Tibial nerve (tissue), 4 donors: Measurements from ENCODE around the gene CLDN34. TPM values are rescaled to one million over a fixed set of nuclear protein-coding genes. Genes with fewer than 3 reads are reported as not detected.

Experiments
- DNase-seq, 2 donors: peaks; one replicate each; pipeline ENCODE4 v3.0.0-alpha.2; 2019; ENCODE audit warnings: low spot score in 2 of 2
- H3K27ac ChIP-seq, 4 donors: fragments of 200-600 bp; sonication (generic) in 3 of 4; one replicate each; pipeline ENCODE4 v1.5.1; 2017 to 2019; ENCODE audit warnings: mild to moderate bottlenecking in 1 of 4
- H3K27me3 ChIP-seq, 2 donors: fragments of 200-600 bp; sonication (generic) in 1 of 2; one replicate each; pipeline versions ENCODE4 v1.5.1 to v1.6.0; 2017 to 2019
- H3K36me3 ChIP-seq, 3 donors: fragments of 200-600 bp; sonication (generic); one replicate each; pipeline ENCODE4 v1.5.1; 2018 to 2019
- H3K4me1 ChIP-seq, 4 donors: fragments of 200-600 bp; sonication (generic) in 3 of 4; one replicate each; pipeline ENCODE4 v1.5.1; 2017 to 2019
- H3K4me3 ChIP-seq, 4 donors: fragments of 200-600 bp; sonication (generic) in 3 of 4; one replicate each; pipeline ENCODE4 v1.5.1; 2017 to 2019; ENCODE audit warnings: mild to moderate bottlenecking in 1 of 4, moderate library complexity in 1 of 4
- H3K9me3 ChIP-seq, 4 donors: fragments of 200-600 bp; sonication (generic) in 3 of 4; one replicate each; pipeline ENCODE4 v1.5.1; 2017 to 2019
- EP300 ChIP-seq, 2 donors: sonication (generic); formaldehyde crosslinking; IDR thresholded peaks; one replicate each; pipeline ENCODE4 v1.6.1; 2017; ENCODE audit warnings: antibody characterized with exemption in 2 of 2, mild to moderate bottlenecking in 1 of 2
- POLR2A ChIP-seq, 2 donors: fragments of 450-650 bp; IDR thresholded peaks; one replicate each; pipeline ENCODE4 v1.6.1; 2017; ENCODE audit warnings: antibody characterized with exemption in 2 of 2, mild to moderate bottlenecking in 2 of 2, moderate library complexity in 2 of 2
- WGBS, 2 donors: methylation state at CpG; one replicate each; pipeline ENCODE4 v1.1.5; 2018; 5-methylcytosine and 5-hydroxymethylcytosine counted together
- total RNA-seq, 4 donors: library from RNA; depleted of rRNA; stranded (reverse); fragments of >200 nt; gene quantifications; one replicate each; pipeline ENCODE4 v1.1.0, GENCODE V29; 2016
- TF ChIP-seq, protein P1 (sequence below), 5 experiments: fragments of 200-600 bp in 3 of 5; fragments of 450-650 bp in 2 of 5; sonication (generic) in 3 of 5; IDR thresholded peaks; one replicate each; pipeline ENCODE4 v1.5.1; 2016 to 2019; ENCODE audit warnings: antibody characterized with exemption in 5 of 5, mild to moderate bottlenecking in 3 of 5, moderate library complexity in 2 of 5

The CLDN34 gene, protein sequence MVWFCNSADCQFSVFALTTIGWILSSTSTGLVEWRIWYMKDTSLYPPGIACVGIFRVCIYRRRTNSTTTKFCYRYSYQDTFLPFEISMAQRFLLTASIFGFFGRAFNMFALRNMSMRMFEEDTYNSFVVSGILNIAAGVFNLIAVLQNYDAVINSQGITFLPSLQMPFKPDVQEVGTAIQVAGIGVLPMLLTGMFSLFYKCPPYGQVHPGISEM
- total RNA-seq: not detected

DNA sequence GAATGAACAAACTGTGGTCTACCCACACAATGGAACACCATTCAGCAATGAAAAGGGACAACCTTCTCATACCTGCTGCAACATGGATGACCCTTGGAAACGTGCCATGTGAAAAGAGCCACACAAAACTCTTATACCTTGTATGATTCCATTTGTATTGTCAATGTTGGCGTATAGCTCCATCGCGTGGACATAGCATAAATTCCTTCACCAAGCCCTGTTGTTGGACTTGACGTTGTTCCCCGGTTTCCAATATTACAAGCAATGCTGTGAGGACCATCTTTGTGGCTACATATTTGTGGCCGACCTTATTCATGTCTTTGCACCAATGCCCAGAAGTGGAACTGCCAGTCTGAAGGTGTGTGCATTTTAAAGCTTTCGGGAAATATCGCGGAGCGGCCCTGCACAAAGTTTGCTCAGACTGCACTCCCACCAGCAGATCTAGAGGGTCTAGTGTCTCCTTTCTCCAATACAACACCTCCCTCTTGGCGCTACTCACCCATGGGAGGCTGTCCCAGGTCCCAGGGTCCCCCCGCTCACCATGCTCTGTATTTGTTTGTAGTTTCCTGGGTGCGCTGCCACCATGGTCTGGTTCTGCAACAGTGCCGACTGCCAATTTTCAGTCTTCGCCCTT, at the start of gene CLDN34:
Gene CLDN34 (plus strand): TSS at position 584 of the 634 bp plus-strand sequence. CDS start 0 bp downstream, at position 584.
- no peaks in the 10 kb centered on the region for H3K9me3 ChIP-seq
- WGBS, 2 donors: 93 to 95% methylated on average over 16 of the region's 16 CpGs
- no peak within 1 kb of the TSS for H3K4me3 ChIP-seq
- no peaks in the 10 kb centered on the region for H3K36me3 ChIP-seq
- DNase-seq: no peak
- no peaks in the 10 kb centered on the region for H3K27me3 ChIP-seq
- no peak for TF ChIP-seq EP300 (IDR thresholded peaks at IDR 0.05)
- no peak for TF ChIP-seq POLR2A (IDR thresholded peaks at IDR 0.05)
- TF ChIP-seq, protein P1, sequence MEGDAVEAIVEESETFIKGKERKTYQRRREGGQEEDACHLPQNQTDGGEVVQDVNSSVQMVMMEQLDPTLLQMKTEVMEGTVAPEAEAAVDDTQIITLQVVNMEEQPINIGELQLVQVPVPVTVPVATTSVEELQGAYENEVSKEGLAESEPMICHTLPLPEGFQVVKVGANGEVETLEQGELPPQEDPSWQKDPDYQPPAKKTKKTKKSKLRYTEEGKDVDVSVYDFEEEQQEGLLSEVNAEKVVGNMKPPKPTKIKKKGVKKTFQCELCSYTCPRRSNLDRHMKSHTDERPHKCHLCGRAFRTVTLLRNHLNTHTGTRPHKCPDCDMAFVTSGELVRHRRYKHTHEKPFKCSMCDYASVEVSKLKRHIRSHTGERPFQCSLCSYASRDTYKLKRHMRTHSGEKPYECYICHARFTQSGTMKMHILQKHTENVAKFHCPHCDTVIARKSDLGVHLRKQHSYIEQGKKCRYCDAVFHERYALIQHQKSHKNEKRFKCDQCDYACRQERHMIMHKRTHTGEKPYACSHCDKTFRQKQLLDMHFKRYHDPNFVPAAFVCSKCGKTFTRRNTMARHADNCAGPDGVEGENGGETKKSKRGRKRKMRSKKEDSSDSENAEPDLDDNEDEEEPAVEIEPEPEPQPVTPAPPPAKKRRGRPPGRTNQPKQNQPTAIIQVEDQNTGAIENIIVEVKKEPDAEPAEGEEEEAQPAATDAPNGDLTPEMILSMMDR (IDR thresholded peaks at IDR 0.05): no peak
- H3K27ac ChIP-seq: no peak within 1 kb of the TSS
- no peaks in the 10 kb centered on the region for H3K4me1 ChIP-seq

DNA sequence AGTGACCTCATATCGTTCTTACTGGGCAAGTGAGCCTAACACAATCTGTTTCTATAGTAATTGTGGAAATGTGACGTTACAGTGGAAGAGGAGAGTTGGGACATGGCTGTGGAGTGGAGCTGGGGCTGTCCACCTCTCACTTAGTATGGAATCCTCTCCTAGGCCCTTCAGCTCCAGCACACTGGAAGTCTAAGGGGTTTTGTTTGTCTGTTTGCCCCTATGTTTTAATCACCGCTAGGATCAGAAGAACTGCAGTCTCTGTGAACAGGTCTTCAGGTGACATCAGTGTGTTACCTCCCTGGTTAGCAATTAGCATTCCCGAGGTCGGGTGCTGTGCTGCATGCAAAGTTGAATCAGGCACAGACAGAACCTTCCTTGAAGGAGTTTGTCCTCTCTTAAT, 49.3 kb upstream of the CLDN34 start:
- Histone ChIP-seq H3K27me3 (no peaks in the 10 kb centered on the region), H3K4me1 (no peaks in the 10 kb centered on the region), H3K4me3 (no peak overlapping the region), H3K27ac (no peak overlapping the region), H3K9me3 (no peaks in the 10 kb centered on the region), H3K36me3 (no peaks in the 10 kb centered on the region)
- DNase-seq: no peak
- TF ChIP-seq EP300 (IDR thresholded peaks at IDR 0.05): no peak
- TF ChIP-seq, protein P1 (IDR thresholded peaks at IDR 0.05): no peak
- no peak for TF ChIP-seq POLR2A (IDR thresholded peaks at IDR 0.05)
- WGBS, 2 donors: 78 to 86% methylated on average over 5 of the region's 5 CpGs

DNA sequence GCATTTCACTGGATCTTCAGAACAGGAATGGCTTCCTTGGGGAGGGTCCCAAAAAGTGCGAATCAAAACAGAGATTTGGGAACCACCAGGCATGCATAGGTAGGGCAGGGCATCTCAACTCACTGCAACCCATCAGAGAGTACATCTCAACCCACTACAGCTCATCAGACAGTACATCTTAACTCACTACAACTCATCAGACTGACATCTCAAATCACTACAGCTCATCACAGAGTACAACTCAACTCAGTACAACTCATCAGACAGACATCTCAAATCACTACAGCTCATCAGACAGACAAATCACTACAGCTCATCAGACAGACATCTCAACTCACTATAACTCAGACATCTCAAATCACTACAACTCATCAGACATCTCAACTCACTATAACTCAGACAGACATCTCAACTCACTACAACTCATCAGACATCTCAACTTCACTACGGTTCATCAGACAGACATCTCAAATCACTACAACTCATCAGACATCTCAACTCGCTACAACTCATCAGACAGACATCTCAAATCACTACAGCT, 47.5 kb upstream of the CLDN34 start:
- no peak for DNase-seq
- H3K9me3 ChIP-seq: no peaks in the 10 kb centered on the region
- no peaks in the 10 kb centered on the region for H3K27me3 ChIP-seq
- no peak overlapping the region for H3K27ac ChIP-seq
- TF ChIP-seq, protein P1 (IDR thresholded peaks at IDR 0.05): no peak
- TF ChIP-seq EP300 (IDR thresholded peaks at IDR 0.05): no peak
- TF ChIP-seq POLR2A (IDR thresholded peaks at IDR 0.05): no peak
- H3K4me3 ChIP-seq: no peak overlapping the region
- WGBS, 2 donors: 81 to 87% methylated on average over 3 of the region's 3 CpGs
- no peaks in the 10 kb centered on the region for H3K36me3 ChIP-seq
- H3K4me1 ChIP-seq: no peaks in the 10 kb centered on the region

DNA sequence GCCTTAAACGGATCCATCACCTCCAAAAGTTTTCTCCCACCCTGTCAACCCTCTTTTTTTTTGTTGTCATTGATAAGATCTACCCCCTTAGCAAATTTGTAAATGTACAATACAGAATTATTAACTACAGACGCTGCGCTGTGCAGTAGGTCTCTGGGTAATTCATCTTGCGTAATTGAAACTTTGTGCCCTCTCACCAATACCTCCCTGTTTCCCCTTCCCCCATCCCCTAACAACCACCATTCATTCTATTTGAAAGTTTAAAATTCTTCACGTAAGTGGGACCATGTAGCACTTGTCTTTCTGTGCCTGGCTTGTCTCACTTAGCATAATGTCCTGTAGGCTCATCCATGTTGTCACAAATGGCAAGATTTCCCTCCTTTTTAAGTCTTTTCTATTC, 45.8 kb upstream of the CLDN34 start:
- no peak overlapping the region for H3K27ac ChIP-seq
- no peak for DNase-seq
- 87 to 94% methylated on average over 5 of the region's 5 CpGs for WGBS, 2 donors
- H3K27me3 ChIP-seq: no peaks in the 10 kb centered on the region
- TF ChIP-seq EP300 (IDR thresholded peaks at IDR 0.05) (no peak), POLR2A (IDR thresholded peaks at IDR 0.05) (no peak)
- TF ChIP-seq, protein P1 (IDR thresholded peaks at IDR 0.05): no peak
- no peak overlapping the region for H3K4me3 ChIP-seq
- no peaks in the 10 kb centered on the region for H3K9me3 ChIP-seq
- no peaks in the 10 kb centered on the region for H3K4me1 ChIP-seq
- no peaks in the 10 kb centered on the region for H3K36me3 ChIP-seq

DNA sequence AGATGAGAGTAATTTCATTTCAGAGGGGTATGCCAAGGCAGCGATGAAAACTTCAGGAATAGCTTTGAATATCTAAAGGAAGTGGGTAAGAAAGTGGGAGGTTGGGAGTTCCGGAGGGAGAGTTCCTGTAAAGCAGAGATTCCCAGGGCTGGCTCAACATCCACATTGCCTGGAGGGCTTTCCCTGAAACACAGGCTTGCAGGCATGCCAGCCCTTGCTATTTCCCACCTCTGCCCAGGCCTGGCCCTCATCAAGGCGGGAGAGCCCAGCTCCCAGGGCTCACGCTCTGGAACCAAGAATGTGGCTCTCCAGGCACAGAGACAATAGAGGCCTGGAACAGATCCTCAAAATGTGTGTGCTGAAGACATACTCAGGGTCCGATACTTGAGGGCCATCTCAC, 43.8 kb upstream of the CLDN34 start:
- Histone ChIP-seq H3K36me3 (no peaks in the 10 kb centered on the region), H3K4me1 (no peaks in the 10 kb centered on the region), H3K4me3 (no peak overlapping the region), H3K27me3 (no peaks in the 10 kb centered on the region), H3K9me3 (no peaks in the 10 kb centered on the region), H3K27ac (no peak overlapping the region)
- WGBS, 2 donors: 79 to 80% methylated on average over 3 to 5 of the region's 5 CpGs
- TF ChIP-seq EP300 (IDR thresholded peaks at IDR 0.05): no peak
- no peak for TF ChIP-seq POLR2A (IDR thresholded peaks at IDR 0.05)
- TF ChIP-seq, protein P1 (IDR thresholded peaks at IDR 0.05): no peak
- no peak for DNase-seq
